NCI-H2196 treated with DMSO at 0.1 percent for 48 hours (cell line): ENCODE results near the gene DSG2.

Experiments
- DNase-seq: peaks from one replicate; lab custom pipeline; 2025; ENCODE audit not compliant: unreplicated experiment; lab: John Stamatoyannopoulos, UW

DSG2 gene

GRCh38 chr18:31554776-31555175 lies 56.8 kb downstream of the DSG2 start:
- no peak for DNase-seq

- DNase-seq, result peak; percentile 18
These were observed 58.2 kb downstream of the DSG2 start for GRCh38 chr18:31555971-31556747.

GRCh38 chr18:31557446-31557845 lies 59.5 kb downstream of the DSG2 start:
- no peak for DNase-seq

- no peak for DNase-seq
These were observed 60.6 kb downstream of the DSG2 start for GRCh38 chr18:31558567-31558966.

DNA sequence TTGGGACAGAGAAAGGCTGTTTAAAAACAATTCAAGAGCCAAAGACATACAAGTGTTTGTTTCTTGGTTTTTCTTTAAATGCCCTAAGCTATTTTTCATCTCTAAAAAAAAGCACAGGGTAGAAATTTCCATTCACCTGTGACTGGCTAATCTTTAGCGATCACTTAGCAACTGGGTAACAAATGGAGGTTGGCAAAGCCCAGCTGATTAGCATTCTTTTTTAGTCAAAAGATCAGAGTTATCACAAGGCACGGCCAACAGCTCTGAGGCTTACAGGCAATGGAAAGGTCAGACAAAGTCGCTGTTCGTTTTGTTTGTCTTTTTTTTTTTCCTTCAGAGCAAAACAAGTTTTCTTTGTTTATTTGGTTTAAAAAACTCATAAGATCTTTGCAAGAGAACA lies 64.7 kb downstream of the DSG2 start:
- no peak for DNase-seq

GRCh38 chr18:31563778-31564177 lies 65.8 kb downstream of the DSG2 start:
- no peak for DNase-seq

GRCh38 chr18:31565345-31565744 lies 67.4 kb downstream of the DSG2 start:
- no peak for DNase-seq

- DNase-seq, result no peak
These were observed 68.0 kb downstream of the DSG2 start for GRCh38 chr18:31565782-31566512.

DNA sequence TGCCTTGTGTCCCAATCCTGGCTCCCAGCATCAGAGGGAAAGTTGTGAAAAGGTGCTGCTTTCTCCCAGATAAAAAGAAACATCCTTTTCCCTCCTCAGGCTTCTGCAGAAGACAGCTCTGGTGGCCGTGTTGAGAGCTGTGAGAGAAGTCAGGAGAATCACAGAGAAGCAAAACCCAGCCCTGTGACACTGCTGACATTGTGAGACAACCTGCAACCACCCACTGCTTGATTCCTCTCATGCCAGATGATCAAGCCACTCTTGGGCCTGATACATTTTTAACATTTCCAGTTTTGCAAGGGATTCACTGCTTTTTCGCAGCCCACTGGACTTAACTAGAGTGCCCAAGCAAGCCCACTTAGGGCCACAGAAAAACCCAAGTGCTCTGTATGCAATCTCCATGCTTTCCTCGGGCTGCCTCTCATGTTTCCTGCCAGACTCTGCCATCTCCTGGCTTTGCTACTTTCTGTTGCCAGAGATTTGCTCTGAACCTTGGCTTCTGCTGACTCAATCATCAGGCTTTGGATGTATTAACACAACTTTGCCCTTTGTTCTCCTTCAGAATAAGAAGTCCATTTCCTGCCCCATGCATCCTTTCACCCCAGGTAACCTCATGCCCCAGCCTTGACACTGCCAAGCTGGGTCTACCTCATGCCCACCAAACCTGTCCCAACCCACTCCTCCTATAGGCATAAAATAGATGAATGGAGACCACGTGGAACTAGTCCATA lies 68.8 kb downstream of the DSG2 start:
- no peak for DNase-seq

GRCh38 chr18:31572368-31572767 lies 74.4 kb downstream of the DSG2 start:
- no peak for DNase-seq

DNA sequence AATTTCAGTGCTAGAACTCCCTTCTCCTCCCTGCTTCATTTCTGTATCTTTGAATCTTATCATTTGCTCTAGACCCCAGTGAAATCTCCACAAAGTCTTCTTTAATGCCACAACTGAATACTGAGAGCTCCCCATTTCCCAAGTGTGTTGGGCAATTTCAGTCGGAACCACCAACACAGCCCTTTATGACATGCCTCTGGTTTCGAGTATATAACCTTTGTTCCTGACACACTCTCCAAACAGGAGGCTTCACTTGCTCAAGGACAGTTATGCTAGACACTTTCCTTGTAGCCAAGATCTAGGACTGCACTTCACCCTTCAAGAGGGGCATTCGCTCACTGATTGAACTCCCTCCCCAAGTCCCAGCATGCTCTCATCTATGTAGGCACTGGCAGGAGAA lies 75.1 kb downstream of the DSG2 start:
- DNase-seq, result no peak

GRCh38 chr18:31574359-31574758 lies 76.4 kb downstream of the DSG2 start:
- no peak for DNase-seq

GRCh38 chr18:31575515-31576257 lies 77.7 kb downstream of the DSG2 start:
- no peak for DNase-seq

DNA sequence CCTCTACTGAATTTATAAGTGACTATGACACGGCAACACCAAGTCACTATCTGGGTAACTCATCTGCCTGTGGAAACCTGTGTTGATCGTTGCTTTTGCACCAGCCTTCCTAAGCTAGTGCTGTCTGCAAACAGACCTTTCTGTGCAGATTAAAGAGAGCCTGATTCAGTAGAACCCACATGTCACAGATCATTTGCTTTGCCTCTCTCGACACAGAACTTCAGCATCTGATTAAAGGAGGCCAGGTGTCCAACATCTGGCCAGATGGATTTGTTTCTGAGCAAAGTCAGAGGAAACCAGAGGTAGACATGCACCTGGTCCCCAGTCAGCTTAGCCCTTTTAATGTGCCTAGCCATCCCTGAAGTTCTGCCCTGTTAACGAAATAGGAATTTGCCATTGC lies 78.7 kb downstream of the DSG2 start:
- no peak for DNase-seq

GRCh38 chr18:31577195-31577594 lies 79.2 kb downstream of the DSG2 start:
- no peak for DNase-seq

GRCh38 chr18:31578126-31578525 lies 80.1 kb downstream of the DSG2 start:
- DNase-seq, result no peak

GRCh38 chr18:31579375-31579774 lies 81.4 kb downstream of the DSG2 start:
- no peak for DNase-seq

- no peak for DNase-seq
These were observed 83.7 kb downstream of the DSG2 start for GRCh38 chr18:31581498-31582197.

GRCh38 chr18:31583185-31583854 lies 85.3 kb downstream of the DSG2 start:
- DNase-seq, result no peak

DNA sequence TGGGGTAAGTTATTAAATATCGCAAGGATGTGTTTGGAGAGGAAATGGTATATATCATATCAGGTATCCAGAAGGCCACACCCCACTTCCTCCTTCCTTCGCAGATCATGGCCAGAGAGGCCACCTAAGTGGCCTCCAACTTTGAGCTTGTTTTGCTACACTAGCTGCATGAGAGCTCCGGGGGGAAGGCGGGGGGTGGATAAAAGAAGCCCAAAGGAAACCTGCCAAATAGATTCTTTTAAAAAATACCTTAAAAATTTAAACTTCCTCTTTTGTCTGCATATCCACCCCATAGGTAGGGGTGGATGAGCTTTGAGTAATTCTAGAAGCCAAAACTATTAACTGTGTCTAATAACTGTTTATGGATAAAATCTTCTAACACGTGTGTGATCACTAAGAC lies 88.0 kb downstream of the DSG2 start:
- no peak for DNase-seq
